Inflammatory macrophage treated with lipopolysaccharide for 1 hour (primary cell): ENCODE data around the gene SMIM44.

Experiments used
- DNase-seq, 2 donors: peaks; one replicate each; pipeline ENCODE4 v3.0.0-alpha.2; 2020 to 2022

SMIM44 gene

DNA sequence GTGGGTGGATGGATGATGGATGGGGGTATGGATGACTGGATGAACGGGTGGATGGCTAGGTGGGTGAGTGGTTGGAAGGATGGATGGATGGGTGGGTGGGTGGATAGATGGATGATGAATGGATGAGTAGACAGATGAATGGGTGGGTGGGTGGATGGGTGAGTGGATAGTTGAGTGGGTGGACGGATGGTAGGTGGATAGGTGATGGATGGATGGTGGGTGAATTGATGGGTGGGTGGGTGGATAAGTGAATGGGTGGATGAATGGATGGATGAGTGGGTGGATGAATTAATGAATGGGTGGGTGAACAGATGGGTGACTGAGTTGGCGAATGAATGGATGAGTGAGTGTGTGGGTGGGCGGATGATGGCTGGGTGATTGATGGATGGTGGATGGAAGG is 7.8 kb downstream of the SMIM44 start:
- no peak for DNase-seq

DNA sequence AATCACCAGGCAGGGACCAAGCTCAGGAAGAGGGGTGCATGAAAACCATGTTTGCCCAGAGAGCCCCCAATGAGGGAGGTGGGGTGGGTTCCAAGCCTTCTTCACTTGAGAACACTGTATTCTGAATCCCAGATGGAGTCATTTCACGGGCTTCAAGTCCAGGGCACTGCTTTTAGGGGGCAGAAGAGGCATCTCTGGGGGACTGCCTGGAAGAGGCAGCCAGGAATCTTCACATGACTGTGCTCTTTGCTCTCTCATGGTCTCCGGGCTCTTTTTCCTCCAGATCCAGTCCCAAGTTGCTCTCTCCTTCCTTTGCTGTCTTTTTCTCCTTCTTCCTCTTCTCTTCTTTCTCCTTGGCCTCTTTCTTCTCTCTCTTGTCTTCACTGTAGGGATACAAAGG is 8.6 kb downstream of the SMIM44 start:
- no peak for DNase-seq

DNA sequence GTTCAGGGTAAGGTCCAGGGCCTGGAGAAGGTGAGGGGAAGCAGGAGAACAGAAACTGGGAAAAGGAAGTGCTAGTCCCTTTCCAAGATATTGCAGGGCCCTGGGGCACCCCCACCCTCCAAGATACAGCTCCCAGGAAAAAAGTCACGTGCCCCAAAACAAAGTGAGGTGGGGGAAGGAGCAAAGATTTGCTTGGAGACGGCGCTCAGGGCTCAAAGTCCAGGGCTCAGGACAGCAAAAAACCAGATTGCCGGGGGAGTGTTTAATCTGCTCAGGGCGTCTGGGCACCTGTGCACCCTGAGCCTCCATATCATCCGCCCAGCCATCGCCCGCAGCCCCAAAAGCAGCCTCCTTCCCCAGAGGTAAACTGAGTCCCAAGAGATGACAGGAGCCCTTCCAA is 9.2 kb downstream of the SMIM44 start:
- DNase-seq, result no peak

DNA sequence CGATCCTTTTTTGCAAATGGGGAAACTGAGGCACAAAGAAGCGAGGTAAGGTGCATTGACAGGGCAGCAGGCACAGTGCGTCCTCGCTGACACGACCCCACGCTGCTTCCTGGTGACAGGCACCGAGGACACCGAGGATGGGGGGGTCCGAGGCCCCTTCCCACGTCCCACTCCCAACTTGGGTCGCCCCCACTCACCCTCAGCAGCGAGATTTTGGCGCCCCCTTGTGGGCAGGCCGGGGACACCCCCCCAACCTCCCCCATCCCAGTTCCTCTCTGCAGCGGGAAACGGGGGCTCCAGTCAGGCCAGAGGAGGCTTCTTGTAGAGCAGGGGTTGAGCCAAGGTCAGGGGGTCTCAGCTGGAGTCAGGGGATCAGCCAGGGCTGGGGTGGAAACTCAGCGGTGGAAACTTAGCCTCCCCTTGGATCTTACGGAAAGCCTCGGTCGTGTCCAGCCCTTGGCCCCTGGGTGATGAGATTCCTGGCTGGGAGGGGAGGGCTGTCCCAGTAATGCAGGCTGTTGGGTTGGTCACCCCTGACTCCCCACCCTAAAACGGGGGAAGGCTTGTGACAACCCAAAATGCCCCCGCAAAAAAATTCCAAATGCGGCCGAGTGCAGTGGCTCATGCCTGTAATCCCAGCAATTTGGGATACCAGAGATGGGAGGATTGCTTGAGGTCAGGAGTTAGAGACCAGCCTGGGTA is 11.1 kb downstream of the SMIM44 start:
- DNase-seq, result peak in 1 of 2 donors; percentile 49

DNA sequence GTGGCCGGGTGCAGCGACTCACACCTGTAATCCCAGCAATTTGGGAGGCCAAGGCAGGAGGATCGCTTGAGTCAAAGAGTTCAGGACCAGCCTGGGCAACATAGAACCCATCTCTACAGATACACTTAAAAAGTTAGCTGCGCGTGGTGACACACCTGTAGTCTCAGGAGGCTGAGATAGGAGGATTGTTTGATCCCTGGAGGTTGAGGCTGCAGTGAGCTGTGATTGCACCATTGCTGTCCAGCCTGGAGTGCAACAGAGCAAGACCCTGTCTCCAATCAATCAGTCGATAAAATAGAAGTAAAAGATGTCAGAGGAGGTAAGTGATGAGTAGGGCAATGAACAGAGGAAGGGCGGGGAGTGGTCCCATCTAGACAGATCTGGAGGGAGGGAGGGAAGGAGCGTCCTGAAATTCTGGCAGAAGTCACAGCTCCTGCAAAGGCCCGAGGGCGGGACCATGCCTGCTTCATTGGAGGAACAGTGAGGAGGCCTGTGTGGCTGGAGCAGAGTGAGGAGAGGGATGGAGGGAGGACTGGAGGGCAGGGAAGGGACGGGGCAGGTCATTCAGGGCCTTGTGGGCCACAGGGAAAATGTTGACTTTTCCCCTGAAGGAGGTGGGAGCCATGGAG is 12.6 kb downstream of the SMIM44 start:
- DNase-seq, result no peak

DNA sequence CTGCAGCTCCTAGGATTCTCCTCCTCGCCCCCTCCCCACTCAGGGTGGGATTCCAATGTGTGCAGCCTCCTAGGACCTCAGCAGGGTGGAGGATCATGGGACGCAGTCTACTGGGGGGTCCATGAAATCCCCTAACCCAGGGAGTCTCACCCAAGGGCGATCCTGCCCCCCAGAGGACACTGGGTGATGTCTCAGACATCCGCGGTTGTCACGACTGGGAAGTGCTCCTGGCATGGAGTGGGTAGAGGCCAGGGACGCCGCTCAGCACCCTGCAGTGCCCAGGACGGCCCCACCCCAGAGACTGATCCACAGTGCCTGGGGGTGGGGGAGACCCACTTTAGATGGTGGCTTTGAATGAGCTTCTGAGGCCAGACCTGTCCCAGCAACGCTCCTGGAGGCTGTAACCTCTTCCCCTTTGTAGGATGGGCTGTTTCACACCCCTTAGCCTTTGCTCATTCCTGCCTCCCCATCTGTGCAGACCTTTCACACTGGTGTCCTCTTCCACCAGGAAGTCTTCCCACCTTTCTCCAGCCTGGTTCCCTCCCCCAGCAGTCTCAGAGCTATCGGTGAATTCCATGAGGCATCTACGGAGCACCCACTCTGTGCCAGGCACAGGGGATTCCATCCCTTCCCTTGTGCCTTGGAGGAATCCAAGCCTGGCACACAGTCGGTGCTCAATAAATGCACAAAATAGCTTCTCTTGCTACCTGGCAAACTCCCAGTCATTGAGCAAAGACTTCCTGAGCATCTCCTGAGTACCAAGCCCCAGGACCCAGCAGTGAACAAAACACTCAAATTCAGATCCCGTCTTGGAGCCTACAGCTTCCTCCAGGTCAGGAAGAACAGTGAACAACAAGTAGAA is 13.4 kb downstream of the SMIM44 start:
- no peak for DNase-seq

DNA sequence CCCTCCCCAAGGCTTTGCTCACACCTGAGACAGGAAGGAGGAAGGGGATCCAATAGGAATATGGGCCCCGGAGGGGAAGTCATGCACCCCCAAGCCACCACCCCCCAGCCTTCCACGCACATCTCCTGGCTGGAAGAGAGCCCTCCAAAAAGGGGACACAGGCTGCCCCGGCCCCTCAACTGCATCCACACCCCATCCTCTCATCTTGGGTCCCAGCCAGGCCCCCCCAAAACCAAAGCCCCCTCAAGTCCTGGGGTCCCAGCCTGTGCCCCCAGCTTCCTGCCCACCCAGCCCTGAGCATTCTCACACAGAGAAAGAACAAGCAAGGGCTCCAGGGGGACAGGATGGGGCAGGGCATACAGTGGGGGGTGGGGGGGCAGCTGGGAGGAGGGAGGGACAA is 15.0 kb downstream of the SMIM44 start:
- DNase-seq, result no peak

DNA sequence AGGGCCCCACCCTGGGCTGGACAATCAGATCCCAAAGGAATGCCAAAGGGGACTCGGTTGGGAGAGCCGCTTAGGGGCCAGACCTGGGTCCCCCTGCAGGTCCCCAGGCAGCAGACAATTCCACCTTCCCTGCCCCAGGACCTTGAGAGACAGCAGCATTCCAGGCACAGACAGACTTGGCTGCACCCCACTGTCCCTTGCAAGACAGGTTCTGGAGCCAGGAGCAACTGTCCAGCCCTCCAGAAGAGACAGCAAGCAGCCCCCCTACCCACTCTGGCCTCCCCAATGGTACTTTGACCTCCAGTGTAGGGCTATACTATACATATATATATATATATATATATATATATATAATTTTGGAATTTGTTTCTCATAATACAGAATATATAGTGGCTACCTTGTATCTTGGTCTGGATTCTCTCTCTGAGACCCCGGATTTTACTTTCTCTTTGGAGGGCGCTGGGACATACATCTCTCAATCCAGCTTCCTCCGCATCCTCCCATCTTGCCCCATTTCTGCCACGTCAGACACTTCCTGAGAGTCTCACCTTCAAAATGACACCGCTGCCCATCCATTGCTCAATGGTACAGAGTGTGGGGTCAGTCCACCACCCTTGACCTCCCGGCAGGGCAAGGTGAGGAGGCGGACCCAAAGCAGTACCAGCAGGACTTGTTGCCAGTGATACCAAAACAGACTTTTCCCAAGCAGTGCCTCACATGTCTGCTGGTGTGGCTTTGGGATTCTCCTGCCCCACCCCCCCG is 15.6 kb downstream of the SMIM44 start:
- no peak for DNase-seq

DNA sequence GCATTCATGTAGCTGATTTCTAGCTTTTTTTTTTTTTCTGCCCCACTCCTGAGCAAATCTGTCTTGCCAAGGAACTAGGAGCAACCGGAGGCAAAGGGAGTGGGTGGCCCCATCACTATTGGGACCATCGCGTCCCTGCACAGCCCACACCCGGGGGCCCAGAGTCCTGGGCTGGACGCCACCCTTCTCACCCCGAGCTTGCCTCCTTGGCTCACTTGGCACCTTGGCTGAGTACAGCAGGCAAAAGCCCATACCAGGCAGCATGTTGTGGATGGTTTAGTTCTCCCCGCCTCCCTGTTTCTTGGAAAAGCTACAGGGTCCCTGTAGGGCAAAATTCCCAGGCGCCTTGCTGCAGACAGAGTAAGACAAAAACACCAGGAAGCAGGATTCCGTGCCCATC is 16.6 kb downstream of the SMIM44 start:
- no peak for DNase-seq

DNA sequence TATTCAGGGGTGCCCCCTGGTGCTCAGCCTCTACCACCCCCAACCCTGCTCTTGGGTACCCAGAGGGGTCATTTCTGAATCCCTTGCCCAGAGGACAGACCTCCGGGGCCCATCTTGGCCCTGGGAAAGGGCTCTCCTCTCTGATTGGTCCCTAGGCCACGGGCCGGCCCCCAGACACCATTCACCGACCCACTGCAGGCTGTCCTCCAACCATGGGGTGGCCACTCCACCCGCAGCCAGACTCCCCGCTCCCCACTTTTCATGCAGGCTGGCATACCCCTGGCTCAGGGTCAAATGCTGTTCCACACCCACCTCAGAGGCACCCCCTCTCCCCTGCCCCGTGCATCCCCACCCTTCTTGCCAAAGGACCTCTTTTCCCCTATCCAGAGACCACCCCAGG is 17.7 kb downstream of the SMIM44 start:
- DNase-seq, result no peak

DNA sequence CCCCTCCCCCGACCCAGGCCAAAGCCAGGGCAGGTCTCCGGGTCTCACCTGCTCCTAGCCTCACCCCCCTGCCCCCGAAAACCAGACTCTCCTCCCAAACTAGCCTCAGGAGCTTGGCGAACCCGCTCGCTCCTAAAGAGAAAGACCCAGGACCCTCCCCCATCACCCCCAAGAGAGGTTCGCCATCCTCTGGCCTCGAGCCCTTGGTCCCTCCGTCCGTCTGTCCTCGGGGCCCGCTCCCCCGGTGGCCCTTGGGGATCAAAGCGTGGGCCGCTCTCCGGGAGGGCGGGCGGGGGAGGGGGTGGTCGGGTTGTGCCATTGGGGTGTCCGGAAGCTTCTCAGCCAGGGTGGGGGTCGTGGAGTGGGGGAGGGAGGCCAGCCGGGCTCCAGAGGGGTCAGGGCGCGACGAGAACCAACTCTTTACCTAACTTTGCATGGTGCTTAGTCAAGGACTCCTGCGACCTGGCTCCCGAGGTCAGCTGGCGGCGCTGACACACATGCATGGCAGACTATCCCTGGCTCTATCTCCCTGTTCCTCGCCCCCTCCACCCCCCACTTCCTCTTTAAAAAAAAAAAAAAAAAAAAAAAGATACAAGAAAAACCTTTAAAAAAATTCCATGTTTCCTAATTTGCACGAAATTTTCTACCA is 18.5 kb downstream of the SMIM44 start:
- peak; percentile 25 to 32 for DNase-seq

DNA sequence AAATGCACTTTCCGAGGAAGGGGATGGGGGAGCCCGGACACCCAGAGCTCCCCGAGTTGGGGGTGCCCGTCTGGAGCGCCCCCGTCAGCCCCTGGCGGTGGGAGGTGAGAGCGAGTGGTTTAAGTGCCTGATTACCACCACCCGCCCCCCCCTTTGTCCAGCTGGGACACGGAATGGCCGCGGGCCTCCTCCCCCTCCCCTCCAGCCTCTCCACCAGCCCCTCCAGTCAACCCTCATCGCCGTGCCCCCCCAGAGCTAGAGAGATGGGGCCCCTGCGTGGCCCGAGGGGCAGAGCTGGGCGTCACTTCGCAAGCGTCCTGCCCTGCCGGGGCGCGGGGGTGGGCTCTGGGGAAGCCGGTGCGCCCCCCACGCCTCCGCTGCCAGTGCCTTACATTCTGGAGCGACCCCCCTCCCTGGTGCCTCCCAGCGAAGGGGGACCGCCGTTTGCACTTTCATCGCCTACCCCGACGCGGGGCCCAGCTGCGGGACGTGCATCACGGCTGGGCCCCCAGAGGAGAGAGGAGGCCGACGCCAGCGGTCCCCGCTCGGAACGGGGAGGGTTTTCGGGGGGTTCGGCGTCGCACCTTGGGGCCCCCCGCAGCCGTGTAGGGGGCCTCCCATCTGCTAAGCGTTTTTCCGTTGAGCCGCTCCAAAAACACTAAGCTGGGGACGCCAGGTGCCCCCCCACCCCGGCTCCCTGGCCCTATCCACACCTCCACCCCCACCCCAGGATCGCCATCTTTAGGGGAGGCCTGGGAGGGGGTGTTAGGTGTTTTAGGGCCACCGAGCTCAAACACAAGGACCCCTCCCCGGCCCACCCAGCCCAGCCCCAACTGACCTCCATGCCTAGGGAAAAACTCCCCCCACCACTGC is 19.3 kb downstream of the SMIM44 start:
- no peak for DNase-seq

DNA sequence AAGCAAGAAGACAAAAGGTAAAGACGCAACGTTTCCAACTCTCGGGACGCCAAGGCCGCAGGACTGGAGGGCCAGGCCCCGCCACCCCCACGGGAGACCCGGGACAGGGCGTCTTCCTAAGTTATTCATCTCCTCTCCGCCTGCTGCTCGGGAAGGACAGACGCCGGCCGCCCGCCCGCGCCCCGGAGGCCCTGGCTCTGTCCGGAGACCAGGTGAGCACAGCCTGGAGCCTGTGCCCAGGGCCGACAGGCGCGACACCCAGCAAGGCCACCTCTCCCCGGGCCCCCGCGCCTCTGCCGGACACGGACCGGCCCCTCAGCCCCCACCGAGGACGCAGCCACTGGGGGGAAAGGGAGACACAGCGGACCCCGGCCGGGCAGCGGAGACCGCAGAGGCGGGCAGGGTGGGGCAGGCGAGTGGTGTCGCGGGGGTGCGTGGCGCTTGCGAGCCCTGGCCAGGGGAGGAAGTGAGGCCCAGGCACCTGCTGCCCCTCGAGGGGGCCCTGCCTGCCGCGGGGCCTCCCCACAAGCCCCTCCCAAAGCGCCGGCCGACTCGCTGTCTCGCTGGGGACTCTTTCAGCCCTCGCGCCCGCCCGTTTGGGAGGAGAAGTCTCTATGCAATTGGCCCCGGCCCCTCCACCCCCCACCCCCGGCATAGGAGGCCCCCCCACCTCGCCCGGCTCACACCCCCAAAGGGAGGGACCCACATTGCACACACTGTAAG is 20.1 kb downstream of the SMIM44 start:
- DNase-seq, result no peak

DNA sequence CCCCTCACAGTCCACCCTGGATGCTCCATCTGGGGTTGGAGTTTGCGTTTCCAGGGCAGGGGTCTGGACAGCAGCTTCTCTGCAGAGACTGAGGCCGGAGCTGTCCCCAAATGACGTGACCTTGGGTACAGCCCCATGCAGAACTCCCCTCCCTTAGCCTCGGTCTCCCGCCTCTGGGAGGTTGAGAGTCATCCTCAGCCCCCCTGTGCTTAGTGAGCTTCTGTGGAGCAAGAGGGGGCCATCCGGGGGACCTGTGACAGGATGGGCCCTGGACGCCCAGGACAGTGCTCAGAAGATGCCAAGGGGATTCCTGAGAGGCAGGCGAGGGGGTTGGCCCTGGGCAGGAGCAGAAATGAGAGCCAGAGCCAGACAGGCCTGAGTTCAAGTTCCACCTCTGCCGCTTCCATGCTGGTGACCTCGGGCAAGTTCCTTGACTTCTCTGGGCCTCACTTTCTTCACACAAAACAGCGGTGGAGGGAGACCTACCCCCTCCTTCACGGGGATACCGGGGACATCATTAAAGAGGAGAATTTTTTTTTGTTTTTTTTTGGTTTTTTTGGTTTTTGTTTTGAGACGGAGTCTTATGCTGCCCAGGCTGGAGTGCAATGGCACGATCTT is 23.2 kb downstream of the SMIM44 start:
- no peak for DNase-seq

DNA sequence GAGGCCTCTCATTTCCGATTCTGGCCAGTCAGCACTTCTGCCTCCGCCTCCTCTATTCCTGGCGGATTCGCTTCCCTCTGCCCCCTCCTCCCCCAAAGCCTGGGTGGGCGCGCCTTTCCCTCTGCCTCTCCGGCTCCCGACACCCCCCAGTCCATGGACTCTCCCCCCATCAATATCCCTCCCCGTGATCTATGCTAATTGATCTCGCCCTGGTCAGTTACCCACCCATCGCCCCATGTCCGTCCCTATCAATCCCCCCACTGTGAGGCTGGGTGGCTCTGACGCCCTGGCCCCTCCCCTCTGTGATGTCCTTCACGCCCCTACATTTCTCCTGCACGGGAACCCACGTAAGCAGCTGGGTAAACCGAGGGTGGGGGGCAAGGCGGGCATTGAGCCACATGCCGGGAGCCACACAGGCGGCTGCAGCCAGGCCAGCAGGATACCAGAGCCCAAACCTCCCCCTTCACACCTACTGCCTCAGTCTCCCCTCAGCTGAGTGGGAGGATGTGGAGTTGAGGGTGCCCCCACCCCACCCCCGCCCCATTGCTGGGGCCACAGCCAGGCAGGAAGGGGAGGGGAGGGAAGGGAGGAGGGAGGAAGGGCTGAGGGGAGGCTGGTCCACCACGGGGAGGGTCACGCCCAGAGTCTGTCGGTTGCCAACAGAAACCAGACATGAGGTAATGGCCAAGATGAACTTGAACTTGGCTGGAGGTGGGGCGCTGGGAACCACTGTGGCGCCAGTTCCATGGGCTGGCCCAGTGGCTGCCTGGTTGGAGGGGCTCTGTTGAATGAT is 24.0 kb downstream of the SMIM44 start:
- DNase-seq, result no peak

DNA sequence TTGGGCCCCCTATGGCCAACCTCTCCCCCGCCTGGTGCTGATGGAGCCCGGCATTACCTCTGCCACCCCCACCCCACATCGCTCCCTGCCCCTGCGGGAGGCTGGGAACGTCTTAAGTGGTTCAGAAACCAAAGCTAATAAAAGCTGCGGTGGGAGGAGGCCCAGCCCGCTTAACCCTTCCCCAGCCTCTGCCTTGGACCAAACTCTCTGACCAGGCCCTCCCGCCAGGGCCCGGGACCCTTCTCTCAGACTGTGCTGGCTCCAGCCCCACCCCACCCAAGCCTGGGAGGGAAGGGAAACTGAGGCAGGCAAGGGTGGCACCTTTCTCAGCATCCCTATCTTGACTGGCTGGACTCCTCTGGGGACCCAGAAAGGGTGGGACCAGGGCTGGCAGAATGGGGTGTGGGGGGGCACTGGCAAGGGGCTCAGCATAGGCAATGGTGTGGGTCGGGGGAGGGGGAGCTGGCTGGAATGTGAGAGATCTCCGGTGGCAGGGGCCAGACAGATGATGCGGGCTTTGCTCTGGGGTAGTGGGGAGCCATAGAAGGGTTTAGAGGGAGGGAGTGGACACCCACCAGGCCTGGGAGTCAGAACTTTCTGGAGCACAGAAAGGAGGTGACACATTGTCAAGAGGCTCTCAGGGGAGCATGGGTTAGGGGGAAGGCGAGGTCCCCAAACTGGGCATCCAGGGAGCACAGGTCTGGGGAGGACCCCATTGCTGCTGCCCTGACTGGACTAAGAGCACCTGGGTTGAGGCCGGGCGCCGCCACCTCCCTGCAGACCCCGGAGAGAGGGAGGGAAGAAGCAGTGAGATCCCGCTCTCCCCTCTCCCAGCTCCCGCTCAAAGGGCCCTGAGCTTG is 24.8 kb downstream of the SMIM44 start:
- DNase-seq, result no peak

DNA sequence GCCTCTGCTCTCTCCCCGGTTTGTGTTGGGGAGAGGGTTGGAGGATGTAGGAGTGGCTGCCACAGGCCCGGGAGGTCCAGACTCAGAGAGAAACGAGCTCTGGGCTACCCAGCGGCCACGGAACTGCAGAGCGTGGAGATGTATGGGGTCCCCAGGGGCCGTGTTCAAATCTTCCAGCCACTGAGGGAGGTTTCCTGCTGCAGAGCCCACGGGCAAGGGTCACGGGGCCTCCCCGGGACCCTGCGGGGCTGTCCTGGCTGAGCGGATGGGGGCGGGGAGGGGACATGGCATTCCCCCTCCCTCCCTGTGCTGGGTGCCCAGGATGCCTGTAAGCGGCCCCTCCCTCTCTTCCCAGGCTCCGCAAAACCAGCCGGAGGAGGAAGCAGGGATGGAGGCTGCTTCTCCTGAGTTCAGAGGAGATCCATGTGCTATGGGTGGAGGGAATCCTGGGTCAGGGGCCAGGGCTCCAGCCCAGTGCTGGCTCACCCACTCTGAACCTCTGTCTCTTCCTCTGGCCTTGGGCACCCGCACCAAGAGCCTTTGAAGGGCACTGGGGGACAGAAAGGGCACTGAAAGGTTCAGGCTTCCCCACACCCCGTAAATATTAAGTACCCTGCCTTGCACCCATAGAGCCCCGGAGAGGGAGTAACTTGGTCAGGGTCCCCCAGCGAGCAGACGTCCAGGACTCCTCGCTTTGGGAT is 25.6 kb downstream of the SMIM44 start:
- no peak for DNase-seq
